A549 (cell line): ENCODE measurements around the gene GFER. TPM values are rescaled to one million over a fixed set of nuclear protein-coding genes. Genes with fewer than 3 reads are reported as not detected.
"Not testable (repeated sequence)": the region's sequence is repeated elsewhere in the genome, so short reads cannot be mapped to it uniquely, and the experiment has no call there.

Experiments used
- ATAC-seq, 2 experiments: fragments of 200-7000 bp in 1 of 2; fragments of >200 bp in 1 of 2; cut with Nextera tagmentation in 1 of 2; cut with Tn5 transposase in 1 of 2; 3 replicates each; pipeline versions ENCODE4 v1.8.0 to v1.9.1; 2018 to 2020; ENCODE audit warnings: mild to moderate bottlenecking in 1 of 2, moderate library complexity in 1 of 2
- CTCF ChIA-PET: fragments of 300-600 bp; sonication (Branson Sonifier 250); formaldehyde crosslinking; extraction: SDS; loops from one replicate; lab custom pipeline; 2021; ENCODE audit warnings: antibody characterized with exemption, inconsistent platforms; lab: Yijun Ruan, JAX
- POLR2A ChIA-PET: fragments of 350-600 bp; formaldehyde crosslinking; extraction: SDS; loops from one replicate; lab custom pipeline; 2021; ENCODE audit warnings: antibody characterized with exemption, inconsistent platforms; lab: Yijun Ruan, JAX
- DNase-seq, 2 experiments: peaks; one replicate each; pipeline versions ENCODE4 v3.0.0 to v3.0.0-alpha.2; 2011 to 2016; ENCODE audit warnings: low read depth in 1 of 2, low spot score in 1 of 2
- FAIRE-seq: peaks from 2 replicates; lab custom pipeline; 2011; peaks lifted over from hg19 to GRCh38; lab: Jason Lieb, UNC
- H3K27ac ChIP-seq, 2 experiments: fragments of >200 bp; sonication (Bioruptor Twin); formaldehyde crosslinking; 3 replicates each; pipeline ENCODE4 v1.5.1; 2016 to 2017
- H3K4me1 ChIP-seq: fragments of >200 bp; sonication (Bioruptor Twin); formaldehyde crosslinking; 3 replicates; pipeline ENCODE4 v1.6.1; 2016
- H3K4me2 ChIP-seq: fragments of >200 bp; sonication (Bioruptor Twin); formaldehyde crosslinking; 3 replicates; pipeline ENCODE4 v1.6.1; 2016
- H3K4me3 ChIP-seq: fragments of >200 bp; sonication (Bioruptor Twin); formaldehyde crosslinking; 3 replicates; pipeline ENCODE4 v1.5.1; 2016
- H3K9me3 ChIP-seq: fragments of >200 bp; sonication (Bioruptor Twin); formaldehyde crosslinking; 3 replicates; pipeline ENCODE4 v1.6.1; 2016
- ATOH8 ChIP-seq: fragments of 250-450 bp; sonication (Bioruptor Pico); IDR thresholded peaks from 2 replicates; pipeline ENCODE4 v1.5.0; 2020; ENCODE audit warnings: low read depth, mild to moderate bottlenecking, moderate library complexity
- CEBPB ChIP-seq, 2 experiments: fragments of >200 bp in 1 of 2; sonication (Bioruptor Twin) in 1 of 2; formaldehyde crosslinking in 1 of 2; IDR thresholded peaks; 2 replicates each; pipeline ENCODE4 v1.6.1; 2012 to 2016
- CTCF ChIP-seq: fragments of >200 bp; sonication (Bioruptor Twin); formaldehyde crosslinking; IDR thresholded peaks from 3 replicates; pipeline ENCODE4 v1.5.1; 2016
- E2F6 ChIP-seq: IDR thresholded peaks from 2 replicates; pipeline ENCODE4 v1.6.1; 2012; ENCODE audit warnings: low read depth, borderline replicate concordance
- FOSB ChIP-seq: fragments of 250-450 bp; sonication (Bioruptor Pico); IDR thresholded peaks from 2 replicates; pipeline ENCODE4 v1.5.0; 2020; ENCODE audit warnings: mild to moderate bottlenecking, moderate library complexity
- FOXS1 ChIP-seq: fragments of 250-450 bp; sonication (Bioruptor Pico); IDR thresholded peaks from 2 replicates; pipeline ENCODE4 v1.5.0; 2020; ENCODE audit warnings: mild to moderate bottlenecking, moderate library complexity
- HES2 ChIP-seq: fragments of >200 bp; sonication (Bioruptor Twin); formaldehyde crosslinking; IDR thresholded peaks from 2 replicates; pipeline ENCODE4 v1.6.1; 2016
- HOXB13 ChIP-seq: fragments of 250-450 bp; sonication (Bioruptor Pico); IDR thresholded peaks from 2 replicates; pipeline ENCODE4 v1.5.0; 2020; ENCODE audit warnings: low read depth, mild to moderate bottlenecking, moderate library complexity
- JUN ChIP-seq, 2 experiments: fragments of >200 bp; sonication (Bioruptor Twin); formaldehyde crosslinking; IDR thresholded peaks; 2 replicates in 1 of 2; 3 replicates in 1 of 2; pipeline ENCODE4 v1.6.1; 2016 to 2017
- JUNB ChIP-seq: fragments of >200 bp; sonication (Bioruptor Twin); formaldehyde crosslinking; IDR thresholded peaks from 2 replicates; pipeline ENCODE4 v1.6.1; 2016
- MAX ChIP-seq: IDR thresholded peaks from 2 replicates; pipeline ENCODE4 v1.6.1; 2012
- POLR2A ChIP-seq: IDR thresholded peaks from 2 replicates; pipeline ENCODE4 v1.6.1; 2012; ENCODE audit warnings: mild to moderate bottlenecking, low read length
- RAD21 ChIP-seq, 2 experiments: fragments of >200 bp in 1 of 2; sonication (Bioruptor Twin) in 1 of 2; formaldehyde crosslinking in 1 of 2; IDR thresholded peaks in 1 of 2; conservative IDR thresholded peaks in 1 of 2; 2 replicates in 1 of 2; 3 replicates in 1 of 2; pipeline ENCODE4 v1.6.1; 2012 to 2018; ENCODE audit warnings: inconsistent platforms in 1 of 2
- WGBS: methylation state at CpG from one replicate; pipeline ENCODE4 v1.1.6; 2017; ENCODE audit errors: missing lambda C conversion rate; 5-methylcytosine and 5-hydroxymethylcytosine counted together
- polyA plus RNA-seq, 4 experiments: library from polyadenylated mRNA; depleted of rRNA in 3 of 4; stranded (reverse); fragments of >200 nt; fragmentation: RNase III in 1 of 4; extraction: RNeasy Plus Mini Kit Qiagen cat#74134 plus additional on column Dnase treatment in 1 of 4; gene quantifications; 2 replicates in 3 of 4; 3 replicates in 1 of 4; pipeline ENCODE4 v1.2.3, GENCODE V29; 2011 to 2017

The GFER gene
- polyA plus RNA-seq, 2 of the 4 experiments (the other 2 are of a cell fraction) = 12.9 to 33.9 TPM

- no peak for FAIRE-seq
- H3K9me3 ChIP-seq = no peaks in the 10 kb centered on the region
- DNase-seq = peak in 1 of 2 experiments; percentile 65
- CTCF ChIA-PET = interaction anchor here (0.6 to 3.2 kb wide), 5 partner anchors 10 to 30 kb away, joined by 3 to 21 read pairs (median 4); no protein-coding TSS in a partner anchor
- POLR2A ChIA-PET = interaction anchor here (0.6 kb wide), 1 partner anchor 69 kb away, joined by 3 read pairs; no protein-coding TSS in a partner anchor
- peak overlapping the region; percentile 25; the same call in 2 of the 3 replicates for H3K4me3 ChIP-seq
- H3K27ac ChIP-seq = peak overlapping the region; percentile 82 to 90
- H3K4me1 ChIP-seq = peaks cover 62% of the 10 kb centered on the region
- ATAC-seq = peak; percentile 55 to 69
- 22% methylated on average over 18 of the region's 37 CpGs for WGBS
- TF ChIP-seq CEBPB (IDR thresholded peaks at IDR 0.05) (no peak), RAD21 (conservative IDR thresholded peaks at IDR 0.05 in 1 of 2, IDR thresholded peaks at IDR 0.05 in 1 of 2) (no peak), FOSB (CRISPR knock-in tag) (no peak), HES2 (no peak), E2F6 (peak; percentile 64; the same call in 1 of the 2 replicates), CTCF (no peak), JUNB (no peak), ATOH8 (CRISPR knock-in tag) (no peak), FOXS1 (CRISPR knock-in tag) (no peak), POLR2A (0 out of 2 replicates have a peak, but pooled peaks have one; percentile 11), MAX (no peak; the same call in 1 of the 2 replicates), JUN (IDR thresholded peaks at IDR 0.05) (no peak)
- H3K4me2 ChIP-seq = peak overlapping the region; percentile 66
These were observed 49.3 kb downstream of the GFER start for GRCh38 chr16:2033057-2033908.

GRCh38 chr16:2033909-2034695 lies 50.1 kb downstream of the GFER start:
- POLR2A ChIA-PET, H3K9me3 ChIP-seq, DNase-seq, FAIRE-seq: not testable (repeated sequence)
- Histone ChIP-seq H3K4me1 (peaks cover 70% of the 10 kb centered on the region), H3K27ac (peak overlapping the region; percentile 90 to 93), H3K4me2 (peak overlapping the region; percentile 88), H3K4me3 (peak overlapping the region; percentile 25; the same call in 2 of the 3 replicates)
- ATAC-seq = peak; percentile 9; a peak in 4 of 6 replicates
- peak; percentile 22; the same call in 1 of the 2 replicates for TF ChIP-seq HOXB13 (CRISPR knock-in tag)
- CTCF ChIA-PET = interaction anchor here (0.6 to 3.2 kb wide), 6 partner anchors 11 to 31 kb away, joined by 3 to 21 read pairs (median 4); partner anchors contain the start of genes NTHL1 and TSC2
- WGBS = 78% methylated on average over 16 of the region's 32 CpGs
